HG03378 (cell line): Measurements from ENCODE around the gene CTSE.

ENCODE experiments used
- ATAC-seq: cut with Tn5 transposase; IDR thresholded peaks from one replicate; pipeline ENCODE4 v1.9.1; 2021; ENCODE audit warnings: mild to moderate bottlenecking, moderate library complexity; ENCODE audit not compliant: unreplicated experiment

Gene CTSE

DNA sequence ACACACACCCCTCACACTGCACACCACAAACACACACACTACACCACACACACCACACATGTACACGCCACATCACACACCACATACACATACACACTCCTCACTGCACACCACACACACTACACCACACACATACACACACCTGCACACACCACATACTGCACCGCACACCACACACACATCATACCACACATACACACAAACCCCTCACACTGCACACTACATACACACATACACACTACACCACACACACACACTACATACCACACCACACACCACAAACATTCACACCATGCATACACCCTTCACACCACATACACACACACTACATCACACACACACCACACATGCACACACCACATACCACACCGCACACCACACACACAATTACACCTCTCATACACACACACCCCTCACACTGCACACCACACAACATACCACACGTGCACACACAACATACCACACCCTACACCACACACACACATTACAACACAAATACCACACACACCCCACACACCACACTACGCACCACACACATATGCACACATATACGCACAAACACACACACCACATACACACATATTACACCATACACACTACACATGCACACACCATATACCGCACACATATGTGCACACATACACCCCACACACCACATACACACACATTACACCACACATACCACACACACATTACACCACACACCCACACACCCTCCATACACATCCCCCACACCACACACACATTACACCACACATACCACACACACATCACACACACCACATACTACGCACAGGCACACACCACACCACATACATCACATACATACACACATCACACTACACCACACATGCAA lies 50.1 kb downstream of the CTSE start:
- ATAC-seq, result no peak

DNA sequence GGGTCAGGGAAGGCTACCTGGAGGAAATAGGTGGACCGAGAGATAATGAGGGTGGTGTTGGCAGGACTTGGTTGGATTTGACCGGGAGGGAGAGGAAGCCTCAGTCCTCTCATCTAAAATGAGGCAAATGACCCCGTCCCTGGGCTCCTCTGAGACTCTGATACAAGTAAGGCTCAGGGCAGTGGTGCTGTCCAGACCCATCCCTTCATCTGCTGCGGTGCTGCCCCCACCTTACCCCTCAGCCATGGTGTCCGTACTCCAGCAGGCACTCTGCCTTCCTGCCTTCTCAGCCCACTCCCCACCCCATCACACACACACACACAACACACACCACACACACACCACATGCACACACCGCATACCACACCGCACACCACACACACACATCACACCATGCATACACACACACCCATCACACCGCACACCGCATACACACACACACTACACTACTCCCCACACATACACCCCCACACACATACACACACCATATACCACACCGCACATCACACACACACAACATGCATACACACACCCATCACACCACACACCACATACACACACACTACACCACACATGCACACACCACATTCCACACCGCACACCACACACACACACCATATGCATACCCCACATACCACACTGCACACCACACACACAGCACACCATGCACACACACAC lies 51.1 kb downstream of the CTSE start:
- ATAC-seq, result no peak

DNA sequence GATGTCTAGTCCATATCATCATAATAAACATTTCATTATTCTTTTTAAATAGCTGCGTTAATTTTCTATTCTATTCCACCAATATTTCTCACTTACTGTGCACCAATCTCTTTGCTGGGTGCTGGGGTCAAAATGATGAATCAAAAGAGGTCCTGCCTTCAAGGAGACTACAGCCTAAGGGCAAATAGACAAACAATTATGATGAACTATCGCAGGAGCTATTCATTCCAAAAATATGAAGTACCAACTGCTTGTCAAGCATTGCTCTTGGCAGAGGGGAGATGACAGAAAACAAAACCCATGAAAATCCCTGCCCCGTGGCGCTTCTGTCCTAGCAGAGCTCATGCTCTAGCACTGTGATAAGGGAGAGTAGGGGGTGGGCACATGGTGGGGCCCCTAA lies 51.6 kb downstream of the CTSE start:
- ATAC-seq, result no peak

DNA sequence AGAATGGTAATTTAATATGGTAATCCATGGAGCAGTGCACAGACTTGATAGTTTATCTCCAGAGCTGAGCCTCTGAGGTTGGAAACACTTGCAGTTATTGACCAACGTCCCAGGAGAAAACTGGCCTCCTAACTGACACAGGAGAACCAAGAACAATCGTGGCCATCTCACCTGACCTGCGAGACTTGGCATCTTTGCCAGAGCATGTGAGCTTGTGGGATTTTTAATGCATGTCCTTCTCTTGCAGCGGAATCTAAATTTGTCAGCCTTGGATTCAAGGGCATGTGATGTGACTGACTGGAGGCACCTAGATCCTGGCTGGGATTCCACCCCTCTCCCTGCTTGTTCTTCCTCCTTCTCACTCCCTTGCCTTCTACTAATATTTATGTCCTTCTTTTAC lies 52.6 kb downstream of the CTSE start:
- no peak for ATAC-seq

DNA sequence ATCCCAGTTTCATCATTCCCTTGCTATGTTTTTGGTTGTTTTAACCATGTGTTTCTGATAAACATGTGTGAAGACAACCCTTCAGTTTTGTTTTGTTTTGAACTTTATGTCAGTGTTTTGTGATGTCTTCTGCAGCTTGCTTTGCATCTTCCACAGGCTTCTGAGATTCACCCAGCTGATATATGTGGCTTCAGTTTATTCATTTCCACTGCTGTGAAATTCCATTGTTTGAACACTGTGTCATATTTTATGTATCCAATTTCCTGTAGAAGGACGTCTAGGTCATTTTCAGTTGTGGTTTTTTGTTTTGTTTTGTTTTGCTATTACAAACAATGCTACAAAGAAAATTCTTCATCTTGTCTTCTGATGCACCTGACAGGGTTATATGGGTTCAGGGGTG lies 53.2 kb downstream of the CTSE start:
- no peak for ATAC-seq

DNA sequence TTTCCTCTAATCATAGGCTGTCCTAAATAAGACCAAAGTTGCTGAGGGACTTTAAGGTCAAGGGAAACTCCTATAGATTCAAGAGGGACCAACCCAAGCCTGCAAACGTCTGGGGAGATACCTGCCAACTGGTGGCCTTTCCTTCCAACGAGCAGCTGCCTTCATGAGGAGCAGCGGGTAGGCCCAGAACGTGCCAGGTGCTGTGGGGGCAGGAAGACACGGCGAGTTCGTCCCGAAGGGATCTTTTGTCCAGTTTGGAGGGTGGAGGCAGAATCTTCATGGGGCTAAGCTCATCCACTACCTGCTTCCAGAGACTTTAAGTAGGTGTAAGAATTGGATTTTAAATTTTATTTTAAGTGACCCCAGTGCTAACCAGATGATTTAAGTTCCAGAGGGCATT lies 54.5 kb downstream of the CTSE start:
- no peak for ATAC-seq

DNA sequence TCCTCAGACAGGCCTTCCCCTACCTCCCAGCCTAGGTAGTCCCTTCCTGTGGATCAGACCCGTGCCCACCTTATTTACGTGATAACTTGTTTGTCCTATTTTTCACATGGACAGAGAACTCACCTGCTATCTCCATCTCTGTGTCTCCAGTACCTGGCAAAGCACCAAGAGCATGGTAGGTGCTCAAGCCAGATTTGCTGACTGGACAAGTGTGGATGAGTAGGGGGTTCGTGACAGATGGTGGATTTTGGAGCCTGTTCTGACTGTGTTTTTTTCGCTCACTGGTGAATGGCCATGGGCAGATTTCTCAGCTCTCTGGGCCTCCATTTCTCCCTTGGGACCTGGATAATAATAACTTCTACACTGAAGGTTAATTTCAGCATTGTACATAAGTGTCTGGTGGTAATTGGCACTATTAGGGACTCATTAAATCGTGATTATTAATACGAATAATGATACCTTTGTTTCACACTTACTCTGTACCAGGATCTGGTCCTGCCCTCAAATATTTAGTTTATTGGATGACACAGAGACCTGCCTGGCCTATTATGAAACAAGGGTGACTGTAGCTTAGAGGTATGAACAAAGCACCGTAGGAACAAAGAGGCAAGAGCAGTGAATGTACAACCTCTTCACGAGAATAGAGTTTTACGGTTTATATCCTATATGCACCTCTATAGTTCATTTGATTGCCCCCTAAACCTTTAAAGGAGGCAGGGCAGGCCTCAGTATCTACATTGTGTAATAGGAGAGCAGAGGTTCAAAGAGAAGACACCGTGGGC lies 56.0 kb downstream of the CTSE start:
- ATAC-seq, result no peak

DNA sequence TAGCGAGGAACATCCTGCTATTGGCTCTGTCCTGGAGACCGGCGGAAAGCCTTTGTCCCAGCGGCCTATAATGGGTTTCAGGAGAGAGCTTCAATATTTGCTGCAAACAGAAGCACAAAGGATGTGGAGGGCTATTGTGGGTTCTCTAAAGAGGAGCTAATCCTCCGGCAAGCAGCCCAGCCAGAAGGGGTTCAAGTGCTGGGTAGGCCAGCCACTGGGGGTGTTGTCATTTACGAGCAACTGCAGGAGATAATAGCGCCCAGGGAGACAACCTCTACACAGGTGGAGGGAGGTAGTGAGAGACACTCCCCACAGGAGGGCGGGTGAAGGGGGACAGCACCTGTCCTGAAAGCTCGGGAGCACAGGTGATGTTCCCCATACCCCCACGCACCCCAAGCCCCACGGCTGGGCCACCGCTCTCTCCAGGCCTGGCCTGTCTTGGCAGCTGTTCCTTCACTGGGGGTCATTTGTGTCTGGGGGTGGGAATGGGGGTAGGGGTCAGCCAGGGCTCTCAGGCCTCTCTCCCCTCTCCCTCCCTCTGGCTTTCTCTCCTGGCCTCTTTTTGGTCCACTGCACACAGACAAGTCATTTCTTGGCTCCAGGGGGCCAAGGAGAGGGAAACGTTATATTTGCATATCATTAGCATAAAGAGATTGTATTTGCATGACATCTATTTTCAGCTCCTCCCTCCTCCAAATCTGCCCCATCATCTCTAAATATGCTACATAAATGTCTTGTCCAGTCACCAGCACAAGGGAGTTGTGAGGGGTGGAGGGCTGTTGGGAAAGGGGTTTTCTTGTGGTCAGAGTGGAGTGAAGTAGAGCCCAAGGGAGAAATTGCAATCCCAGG lies 58.4 kb downstream of the CTSE start:
- no peak for ATAC-seq

DNA sequence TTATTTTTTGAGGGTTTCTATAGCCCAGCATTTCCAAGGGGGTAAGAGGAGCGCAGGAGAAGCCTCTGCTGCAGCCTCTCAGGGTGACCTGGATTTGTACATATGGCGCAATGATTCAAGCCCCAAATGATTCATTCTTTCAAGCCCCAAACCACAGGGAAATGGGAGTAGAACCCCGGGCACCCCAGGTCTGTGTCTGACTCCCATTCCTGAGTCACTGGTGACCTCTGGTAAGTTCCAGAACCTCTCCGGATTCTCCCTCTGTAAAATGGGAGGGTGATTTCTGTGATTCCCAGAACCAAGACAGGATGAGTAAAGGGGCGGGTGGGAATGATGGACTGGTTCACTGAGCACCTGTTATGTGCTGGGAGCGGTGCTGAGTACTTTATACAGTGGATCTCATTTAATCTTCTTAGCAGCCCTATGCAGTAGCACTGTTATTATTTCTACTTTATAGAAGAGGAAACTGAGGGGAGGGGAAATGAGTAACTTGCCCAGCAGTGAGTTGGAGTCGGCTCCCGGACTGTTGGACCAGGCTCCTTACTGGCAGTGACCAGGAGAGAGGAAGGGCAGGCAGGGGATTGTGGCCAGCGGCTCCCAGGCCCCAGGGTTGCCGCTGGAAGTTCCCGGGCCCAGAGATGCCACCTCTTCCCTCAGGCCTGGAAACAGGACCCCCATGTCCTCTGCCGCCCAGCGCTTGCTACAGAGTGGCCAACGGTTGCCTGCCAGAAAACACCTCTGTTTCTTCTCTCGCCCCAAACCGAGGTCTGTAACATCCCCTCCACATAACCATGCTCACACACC lies 60.1 kb downstream of the CTSE start:
- ATAC-seq, result no peak

DNA sequence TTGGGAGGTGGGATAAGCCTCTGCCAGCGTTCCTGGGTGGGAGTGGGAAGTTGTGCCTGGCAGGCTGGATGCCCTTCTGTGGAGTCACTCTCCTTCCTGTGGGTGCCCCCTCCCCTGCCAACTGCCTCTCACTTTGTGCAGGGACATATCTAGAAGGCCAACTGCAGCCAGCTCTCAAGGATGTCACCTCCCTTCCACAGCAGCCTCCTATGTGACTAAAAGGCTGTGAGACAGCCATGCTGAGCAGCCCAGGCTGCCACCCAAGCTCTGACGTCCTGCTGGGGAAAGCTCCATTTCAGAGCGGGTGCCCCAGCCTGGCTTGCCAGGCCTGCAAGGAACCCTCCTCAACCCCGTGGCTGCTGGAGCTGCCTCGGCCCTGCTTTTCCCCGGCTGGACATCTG lies 60.9 kb downstream of the CTSE start:
- ATAC-seq, result no peak

DNA sequence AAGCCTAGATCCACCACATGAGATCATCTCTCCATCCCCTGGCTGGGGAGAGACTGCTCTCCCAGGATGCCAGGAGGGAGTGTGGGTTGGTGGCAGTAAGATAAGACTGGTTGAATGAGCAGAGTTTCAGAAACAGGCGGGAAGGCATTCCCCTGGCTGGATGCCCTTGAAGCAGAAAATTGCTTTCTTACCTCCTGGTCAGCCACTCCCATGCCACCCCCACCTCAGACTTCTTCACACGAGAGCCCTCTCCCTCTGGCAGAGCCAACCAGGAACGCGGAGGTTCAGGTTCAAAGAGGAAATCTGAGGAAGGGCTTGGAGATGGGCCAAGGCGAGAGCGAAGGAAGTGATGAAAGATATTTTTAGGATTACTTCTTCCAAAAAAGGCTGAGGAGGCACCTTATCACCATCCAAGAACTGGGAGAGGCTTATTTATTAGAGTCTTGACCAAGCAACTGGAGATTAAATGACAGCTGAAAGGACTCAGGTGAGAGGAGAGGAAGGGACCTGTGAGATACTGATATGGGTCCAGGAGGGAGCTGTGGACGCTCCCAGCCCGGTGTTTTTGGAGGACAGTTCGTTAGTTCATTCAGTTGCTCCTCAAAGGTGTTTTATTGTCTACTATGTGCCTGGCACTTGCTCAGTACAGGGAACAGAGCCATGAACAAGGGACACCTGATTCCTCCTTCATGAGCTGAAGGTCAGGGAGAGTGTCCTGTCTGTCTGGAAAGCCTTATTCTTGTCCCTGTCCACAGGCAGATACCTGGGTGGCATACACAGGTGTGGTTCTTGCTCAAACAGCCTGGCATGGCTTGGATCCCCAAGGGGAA lies 61.5 kb downstream of the CTSE start:
- no peak for ATAC-seq

DNA sequence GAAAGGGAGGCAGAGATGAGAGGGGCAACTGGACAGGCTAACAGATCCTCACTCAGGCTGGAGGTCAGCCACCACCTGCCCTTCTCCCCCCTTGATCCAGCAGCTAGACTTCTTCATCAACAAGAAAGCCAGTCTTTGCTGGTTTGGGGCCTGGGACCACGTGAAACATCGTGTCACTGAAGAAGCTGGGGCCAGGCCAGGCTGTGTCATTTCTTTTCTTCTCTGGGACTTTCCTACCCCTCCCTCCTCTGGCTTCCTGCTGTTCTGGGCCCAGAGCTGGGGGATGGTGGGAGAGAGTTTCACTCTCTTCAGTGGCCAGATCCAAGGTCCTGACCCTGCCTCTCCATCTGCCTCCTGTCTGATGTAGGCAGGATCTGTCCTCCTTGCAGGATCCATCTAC lies 62.3 kb downstream of the CTSE start:
- no peak for ATAC-seq

DNA sequence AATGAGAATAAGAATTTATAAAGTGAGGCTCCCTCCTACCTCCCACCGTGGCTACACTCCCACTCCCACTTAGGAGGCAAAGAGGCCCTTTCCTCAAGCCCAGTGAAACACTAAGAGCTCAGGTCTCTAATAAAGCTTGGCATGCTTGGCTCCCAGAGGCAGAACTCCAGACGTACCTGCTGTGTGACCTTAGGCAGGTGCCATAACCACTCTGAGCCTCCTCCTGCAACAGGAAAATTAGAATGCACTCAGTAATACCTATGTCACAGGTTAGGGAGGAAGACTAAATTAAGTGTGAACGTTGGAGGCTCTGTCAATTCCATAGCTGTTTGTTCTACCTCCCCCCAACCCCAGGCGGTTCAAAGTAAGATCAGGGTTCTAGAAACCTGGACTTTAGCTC lies 63.9 kb downstream of the CTSE start:
- ATAC-seq, result no peak
